CD4-positive, alpha-beta T cell treated with Interleukin-6 at 100 ng/mL for 8 hours (primary cell): ENCODE measurements around the gene NPC2.

ENCODE experiments used
- DNase-seq: peaks from one replicate; pipeline ENCODE4 v3.0.0-alpha.2; 2020; ENCODE audit warnings: mixed read lengths, low spot score

NPC2 gene

DNA sequence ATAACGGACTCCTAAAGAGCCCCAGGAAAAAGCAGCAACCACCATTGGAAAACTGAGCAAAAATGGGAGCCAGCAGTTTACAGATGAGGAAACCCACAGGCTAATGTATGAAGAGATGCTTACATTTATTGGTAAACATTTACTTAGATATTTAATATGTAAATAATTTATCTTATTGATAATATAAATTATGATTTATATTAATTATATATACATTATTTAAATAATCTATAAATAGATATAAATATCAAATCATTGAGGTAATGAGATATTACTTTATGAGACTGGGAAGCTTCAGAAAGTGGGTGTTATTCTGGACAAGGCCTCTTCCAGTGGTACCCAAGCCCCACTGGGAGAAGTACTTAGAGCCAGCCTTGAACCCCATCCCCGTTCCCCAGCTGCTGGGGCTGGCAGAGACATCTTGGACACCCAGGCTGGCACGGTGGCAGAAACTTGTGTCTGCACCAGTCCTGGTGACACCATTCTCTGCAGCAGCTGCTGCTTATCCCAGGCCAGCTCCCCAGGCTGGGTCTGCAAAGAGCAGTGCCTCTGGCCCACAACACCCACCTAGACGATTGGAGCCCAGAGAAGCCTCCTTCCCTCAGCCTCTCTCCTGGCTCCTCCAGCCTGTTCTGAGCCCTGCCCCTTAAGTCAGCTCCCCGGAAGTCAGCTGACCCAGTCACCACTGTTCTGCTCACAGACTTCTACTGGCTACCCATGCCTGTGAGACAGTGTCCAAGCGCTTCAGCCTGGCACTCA is 26.4 kb upstream of the NPC2 start:
- DNase-seq: no peak

DNA sequence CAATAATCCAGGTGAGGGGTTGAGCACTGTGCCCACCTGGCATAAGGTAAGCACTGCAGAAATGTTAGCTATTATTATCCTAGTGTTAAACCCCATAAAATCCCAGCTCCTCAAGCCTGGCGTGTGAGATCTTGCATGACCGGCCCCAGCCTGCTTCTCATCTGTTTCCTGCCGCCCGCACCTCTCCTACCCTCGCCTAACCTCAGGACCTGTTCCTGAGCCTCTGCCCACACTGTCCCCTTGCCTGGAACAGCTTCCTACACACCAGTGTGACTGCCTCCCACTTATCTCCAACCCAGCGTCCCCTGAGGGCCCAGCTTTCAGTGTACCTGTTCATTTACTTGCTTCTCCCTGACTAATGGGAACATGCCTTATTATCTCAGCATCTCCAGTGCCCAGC is 25.1 kb upstream of the NPC2 start:
- no peak for DNase-seq

DNA sequence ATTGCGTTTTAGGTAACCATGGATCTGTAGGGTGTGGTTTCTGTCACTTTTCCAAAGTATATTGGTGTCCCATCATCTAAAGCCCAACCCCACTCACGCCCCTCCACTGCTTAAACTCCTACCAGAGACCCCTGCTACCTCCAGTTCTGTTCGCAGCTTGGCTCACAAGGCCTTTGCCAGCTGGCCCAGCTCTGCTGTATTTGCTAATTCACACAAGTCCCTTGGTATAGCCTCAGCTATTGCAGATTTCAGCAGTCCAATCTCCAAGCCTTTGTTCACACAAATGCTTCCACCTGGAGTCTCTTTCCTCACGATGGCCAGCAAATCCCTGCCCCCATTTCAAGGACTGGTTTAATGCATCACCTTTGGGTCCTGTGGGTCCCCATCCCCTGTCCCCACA is 24.6 kb upstream of the NPC2 start:
- no peak for DNase-seq

DNA sequence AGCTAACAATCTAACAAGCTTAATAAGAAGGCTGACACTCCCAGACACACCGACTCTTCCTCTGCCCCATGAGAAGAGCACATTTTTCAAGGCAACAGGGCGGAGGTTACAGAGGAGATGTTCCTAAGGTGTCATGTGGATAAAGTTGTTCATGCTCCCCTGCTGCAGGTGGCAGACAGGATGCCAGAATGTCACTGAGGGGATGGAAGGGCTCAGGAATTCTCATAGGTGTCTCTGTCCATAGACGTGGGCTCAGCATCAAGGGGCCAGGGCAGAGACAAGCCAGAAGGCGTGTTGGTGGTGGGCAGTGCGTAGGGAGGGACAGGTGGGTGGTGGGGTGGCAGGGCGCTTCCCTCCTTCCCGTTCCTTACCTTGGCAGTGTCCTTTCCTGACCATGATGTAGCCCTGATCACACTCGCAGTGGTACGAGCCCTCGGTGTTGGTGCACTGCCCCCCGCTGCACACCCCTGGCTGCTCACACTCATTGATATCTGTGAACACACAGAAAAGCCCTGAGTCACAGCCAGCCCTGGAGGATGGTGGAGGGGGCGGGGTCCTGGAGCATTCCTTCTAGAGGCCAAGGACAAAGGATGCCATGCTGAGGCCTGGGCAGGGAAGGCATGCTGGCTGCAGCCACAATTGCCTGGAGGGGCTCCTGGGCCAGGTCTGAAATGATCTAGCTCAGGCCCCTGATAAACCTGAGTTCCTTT is 23.5 kb upstream of the NPC2 start:
- DNase-seq: no peak

DNA sequence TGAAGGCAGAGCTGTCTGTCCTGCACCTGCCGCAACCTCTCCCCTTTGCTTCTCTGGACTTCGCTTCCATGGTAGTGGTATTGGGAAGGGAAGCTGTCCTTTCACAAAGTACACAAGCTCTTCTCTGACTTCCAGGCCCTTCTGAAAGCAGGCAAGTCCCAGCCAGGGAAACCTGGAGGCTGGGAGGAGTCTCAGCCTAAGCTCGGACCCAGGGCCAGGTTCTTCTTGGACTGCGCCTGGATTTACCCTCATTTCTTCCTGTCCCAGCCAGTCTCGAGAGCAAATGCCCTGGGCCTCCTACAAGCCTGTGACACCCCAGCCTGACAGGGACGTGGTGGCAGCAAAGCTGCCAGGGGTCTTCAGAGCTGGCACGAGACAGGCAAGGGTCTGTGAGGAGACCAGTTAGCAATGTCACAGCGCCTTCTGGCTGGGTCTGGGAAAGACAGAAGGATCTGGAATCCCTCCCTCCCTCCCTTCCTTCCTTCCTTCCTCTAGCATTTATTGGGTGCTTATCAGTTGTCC is 22.8 kb upstream of the NPC2 start:
- no peak for DNase-seq

DNA sequence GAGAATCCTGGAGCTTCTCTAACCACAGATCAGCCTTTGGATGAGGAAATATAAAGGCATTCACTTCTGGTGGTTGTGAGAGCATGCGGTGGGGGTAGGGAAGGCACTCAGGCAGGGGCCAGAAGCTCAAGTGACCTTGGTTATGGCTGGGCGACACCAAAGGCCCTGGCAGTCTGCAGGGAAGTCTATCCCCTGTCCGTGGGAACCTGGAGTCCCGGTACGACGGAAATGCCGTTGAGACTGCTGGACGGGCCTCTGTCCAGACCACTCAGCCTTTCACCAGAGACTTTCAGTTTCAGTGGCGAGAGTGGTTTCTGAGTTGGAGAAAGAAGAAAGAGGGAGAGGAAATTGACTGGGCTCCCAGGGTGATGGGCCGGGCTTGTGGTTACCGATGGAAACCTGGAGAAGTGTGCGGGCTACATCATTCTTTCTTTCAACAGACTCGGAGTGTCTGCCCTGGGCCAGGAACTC is 21.4 kb upstream of the NPC2 start:
- DNase-seq: no peak

DNA sequence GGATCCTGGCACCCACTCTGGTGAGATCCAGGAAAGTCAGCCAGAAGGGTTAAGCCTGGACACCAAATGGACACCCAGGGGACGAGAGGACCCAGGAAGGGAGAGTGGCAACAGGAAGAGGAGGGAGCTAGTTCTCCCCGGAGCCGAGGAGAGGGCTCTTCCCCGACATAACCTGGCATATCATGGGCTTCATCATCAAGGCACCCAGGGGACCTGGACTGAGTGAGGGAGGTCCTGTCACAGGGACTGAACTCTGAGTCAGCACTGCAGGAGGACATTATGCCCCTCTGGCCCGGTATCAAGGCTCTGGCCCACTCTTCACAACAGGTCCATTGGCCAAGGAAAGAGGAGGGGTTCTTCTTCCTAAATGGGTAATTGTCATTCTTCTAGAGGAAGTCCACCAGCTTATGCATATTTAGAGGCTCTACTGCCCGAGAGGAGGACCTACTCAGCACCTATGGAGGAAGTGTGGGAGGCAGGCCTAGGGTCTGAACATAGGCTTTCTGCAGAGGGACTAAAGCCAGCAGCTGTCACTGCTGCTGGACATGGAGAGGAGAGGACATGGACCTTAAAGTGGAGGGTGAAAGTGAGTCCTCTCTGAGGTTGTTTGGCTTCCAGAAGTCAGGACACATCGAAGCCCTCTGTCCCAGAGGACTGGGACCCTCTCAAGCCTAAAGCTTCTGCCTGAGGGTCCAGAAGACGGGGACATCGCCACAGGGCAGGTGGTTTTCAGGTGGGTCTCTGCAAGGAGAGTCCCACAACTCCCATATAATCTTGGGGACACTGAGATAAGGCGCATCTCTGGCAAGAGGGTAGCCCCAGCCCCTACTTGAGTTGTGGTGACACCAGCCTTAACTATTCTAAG is 19.1 kb upstream of the NPC2 start:
- DNase-seq: no peak

DNA sequence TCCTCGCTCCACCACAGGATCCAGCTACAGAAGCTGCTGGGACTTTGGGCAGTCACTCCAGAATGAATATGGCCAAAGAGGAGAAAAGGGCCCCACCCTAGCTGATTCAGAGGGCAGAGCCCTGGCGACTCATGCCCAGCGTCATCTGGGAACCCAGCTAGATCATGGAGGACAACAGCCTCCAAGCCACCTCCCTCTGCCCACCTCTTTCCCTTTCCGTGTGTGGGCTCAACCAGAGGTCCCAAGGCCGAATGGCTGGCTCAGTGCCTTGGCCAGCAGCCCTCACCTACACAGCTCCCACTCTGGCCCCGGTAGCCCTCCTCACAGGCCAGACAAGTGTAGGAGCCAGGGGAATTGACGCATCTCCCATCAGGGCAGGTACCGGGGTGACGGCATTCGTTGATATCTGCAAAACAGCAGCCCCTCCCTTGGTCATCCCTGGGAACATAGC is 17.9 kb upstream of the NPC2 start:
- DNase-seq: no peak

DNA sequence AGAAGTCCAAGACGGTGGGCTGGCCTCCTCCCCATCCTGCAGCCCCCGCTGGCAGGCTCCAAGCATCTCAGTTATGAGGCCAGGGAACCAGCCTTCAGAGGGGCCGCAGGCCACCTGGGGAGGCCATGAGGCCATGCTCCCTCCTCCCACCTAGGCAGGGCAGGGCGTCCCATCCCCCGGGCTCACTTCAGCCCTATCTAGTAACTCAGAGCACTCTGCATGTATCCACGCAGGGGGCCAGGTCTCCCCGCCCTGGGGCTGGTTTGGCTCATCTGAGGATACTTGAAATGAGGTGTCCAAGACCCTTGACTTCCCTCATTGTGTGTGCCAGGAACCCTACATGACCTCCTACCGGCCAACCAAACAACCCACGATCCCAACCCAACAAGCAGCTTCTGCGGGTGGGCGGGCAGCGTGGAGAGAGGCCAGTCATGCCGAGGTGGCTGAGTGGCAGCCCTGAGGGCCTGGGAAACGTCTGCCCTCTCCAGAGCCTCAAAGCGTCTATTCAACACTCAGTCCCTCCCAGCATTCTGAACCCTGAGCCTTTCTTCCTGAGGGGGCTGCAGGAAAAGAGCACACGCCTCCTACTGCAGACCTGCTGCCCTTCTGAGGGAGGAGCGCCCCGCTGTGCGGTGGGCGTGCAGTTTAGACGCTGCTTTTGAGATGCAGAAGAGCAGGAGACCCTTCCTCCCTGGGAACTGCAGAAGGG is 17.3 kb upstream of the NPC2 start:
- no peak for DNase-seq

DNA sequence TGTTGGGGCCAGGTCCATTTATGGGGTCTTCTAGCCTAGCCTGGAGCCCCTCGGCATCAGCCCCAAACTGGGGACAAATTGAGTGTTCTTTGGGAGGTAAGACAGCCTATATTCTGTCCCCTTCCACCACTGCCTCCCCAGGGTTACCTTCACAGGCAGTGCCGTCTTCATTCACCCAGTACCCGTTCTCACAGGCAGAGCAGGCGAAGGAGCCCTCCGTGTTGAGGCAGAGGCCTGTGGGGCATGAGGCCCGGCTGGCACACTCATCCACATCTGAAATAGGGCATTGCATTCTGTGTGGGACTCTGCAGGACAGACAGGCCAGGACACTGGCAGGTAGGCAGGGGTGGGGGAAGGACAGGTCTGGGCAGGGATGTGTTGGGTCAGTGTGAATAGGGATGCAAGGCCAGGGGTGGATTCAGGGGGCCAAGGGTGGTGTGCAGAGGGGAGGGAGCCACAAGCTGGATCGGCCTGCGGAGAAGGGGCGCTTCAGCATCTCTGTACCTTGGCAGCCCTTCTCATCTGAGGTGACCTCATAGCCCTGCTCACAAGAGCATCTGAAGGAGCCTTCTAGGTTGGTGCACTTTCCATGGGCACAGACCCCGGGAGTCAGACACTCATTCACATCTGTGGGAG is 16.6 kb upstream of the NPC2 start:
- DNase-seq: no peak

DNA sequence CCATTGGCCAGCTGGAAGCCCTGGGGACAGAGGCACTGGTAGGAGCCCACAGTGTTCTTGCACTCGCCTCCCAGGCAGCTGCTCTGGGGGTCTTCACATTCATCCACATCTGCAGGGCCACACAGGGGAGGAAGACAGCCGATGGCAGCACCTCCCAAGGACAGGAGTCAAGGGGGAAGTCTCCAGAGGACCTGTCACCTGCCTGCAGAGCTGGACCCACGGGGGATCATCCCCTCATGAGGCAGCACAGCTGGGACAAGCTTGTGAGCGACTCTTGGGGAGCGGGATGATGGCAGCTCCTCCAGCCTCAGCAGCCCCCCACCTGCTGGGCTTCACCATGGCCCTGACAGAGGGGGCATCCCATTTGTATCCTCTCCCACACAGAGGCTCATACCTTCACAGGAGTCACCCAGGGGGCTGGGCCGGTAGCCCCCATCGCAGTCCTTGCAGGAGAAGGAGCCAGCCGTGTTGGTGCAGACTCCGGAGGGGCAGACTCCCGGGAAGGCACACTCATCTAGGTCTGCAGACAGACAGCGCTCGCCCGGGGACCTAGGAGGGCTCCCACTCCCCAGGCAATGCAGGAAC is 15.8 kb upstream of the NPC2 start:
- DNase-seq: no peak

DNA sequence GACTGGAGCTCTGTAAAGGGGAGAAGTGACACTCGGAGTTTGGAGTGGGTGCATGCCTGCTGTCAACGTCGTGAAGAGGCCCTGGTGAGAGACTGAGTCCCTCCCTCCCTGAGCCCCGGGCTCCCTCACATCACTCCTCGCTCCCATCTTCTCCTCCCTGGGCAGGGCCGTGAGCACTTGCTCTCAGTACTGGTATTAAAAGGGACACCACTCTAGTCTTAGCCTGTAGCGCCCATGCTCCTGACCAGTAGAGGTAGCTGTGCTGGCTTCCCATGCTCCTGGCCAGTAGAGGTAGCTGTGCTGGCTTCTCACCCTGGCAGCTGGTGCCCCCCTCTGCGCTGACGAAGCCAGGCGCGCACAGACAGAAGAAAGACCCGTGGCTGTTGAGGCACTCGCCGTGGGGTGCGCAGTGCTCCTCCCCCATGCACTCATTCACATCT is 15.2 kb upstream of the NPC2 start:
- DNase-seq: no peak

DNA sequence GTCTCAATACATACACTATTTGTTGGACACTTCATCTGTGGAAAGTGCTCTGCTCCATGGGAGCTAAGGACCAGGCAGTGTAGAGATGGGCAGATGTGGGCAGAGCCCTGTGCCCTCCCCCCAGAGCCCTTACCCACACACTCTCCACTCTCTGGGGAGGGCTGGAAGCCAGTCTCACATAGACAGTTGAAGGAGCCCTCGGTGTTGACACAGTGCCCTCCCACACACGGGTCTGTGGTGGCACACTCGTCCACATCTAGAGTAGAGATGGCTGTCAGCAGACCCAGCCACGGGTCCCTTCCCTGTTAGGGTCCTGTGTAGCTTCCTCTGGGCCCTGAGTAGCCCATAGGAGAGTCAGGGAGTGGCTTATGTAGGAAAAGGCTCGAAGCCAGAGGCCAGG is 14.7 kb upstream of the NPC2 start:
- DNase-seq: no peak

DNA sequence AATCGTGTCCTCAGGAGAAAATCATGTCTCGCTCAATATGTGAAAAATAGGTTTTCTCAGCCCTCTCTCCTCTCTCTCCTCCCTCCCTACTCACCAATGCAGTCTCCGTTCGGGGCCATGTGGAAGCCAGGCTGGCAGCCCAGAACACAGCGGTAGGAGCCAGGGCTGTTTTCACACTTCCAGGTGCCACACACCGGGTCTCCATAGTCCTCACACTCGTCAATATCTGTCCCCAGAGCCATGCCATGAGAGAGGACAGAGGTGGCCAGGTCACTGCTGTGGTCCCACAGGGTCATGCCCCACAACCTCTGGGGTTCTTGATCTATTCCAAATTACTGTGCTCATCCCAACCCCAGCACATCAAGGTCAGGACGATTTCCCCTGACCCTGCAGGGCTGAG is 14.0 kb upstream of the NPC2 start:
- DNase-seq: no peak

DNA sequence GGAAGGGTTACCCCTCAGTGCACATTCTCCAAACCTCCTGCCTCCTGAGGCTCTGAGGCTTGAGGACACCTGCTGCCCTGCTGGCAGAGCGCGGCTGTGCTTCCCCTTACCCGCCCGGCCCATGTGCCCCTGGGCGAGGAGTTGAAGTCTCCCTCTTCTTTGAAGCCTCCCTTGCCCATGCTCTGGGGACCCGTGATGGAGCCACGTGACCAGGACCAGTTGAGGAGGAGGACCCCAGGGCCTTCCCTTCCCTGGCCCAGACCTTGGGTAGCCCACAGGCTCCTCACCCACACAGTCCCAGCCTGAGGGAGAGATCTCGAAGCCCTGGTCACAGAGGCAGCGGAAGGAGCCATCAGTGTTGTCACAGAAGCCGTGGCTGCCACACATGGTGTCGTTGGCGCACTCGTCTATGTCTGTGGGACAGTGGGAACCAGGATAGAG is 13.3 kb upstream of the NPC2 start:
- no peak for DNase-seq

DNA sequence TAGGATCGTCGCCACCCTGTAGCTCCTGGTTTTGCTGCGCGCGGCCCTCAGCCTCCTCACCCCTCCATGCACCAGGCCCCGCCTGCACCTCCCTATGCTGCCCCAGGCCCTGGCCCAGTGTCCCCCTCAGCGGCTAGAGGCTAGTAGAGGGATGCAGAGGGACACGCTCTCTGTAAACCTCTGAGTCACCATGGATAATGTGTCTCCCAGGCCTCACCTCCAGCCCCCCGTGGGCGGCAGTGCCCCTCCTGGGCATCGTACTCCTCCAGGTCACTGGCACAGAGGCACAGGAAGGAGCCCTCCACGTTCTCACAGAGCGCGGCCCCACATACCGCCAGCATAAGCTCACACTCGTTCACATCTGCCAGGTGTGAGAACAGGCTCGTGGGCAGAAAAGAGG is 12.7 kb upstream of the NPC2 start:
- no peak for DNase-seq

DNA sequence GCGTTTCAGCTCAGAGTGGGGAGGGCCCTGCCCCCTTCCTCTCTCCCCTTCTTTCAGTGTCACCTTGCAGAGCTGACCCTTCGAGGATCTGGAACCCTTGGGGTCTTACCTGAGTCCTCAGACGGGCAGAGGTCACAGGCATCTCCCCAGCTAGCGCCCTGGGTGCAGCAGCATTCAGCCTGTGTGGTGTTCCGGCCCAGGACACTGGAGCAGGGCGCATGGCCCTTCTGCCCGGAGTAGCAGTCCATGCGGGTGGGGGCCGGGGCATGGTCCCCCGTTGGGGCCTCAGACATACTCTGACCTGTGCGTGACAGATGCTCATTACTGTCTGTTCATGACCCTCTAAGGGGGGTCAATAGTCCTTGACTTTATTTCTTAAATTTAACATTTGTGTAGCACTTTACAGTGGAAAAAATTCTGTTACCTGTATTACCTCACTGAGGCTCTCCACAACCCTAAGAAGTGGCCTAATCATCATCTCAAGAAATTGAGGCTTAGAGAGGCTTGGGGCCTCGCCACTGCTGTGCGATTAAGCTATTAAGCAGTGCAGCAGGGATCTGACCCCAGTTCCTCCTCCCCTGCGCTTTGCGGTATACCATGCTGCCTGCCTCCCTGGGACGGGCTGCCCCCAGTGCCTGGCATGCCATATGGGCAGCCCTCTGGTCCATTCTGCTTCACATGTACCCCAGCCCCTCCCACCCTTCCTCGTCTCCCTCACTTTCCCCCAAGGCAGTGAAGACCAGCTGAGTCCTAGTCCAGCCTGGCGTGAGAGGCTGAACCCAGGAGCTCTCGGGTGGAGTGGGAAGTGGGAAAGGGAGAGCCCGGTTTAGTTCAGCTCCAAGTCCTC is 12.0 kb upstream of the NPC2 start:
- DNase-seq: no peak

DNA sequence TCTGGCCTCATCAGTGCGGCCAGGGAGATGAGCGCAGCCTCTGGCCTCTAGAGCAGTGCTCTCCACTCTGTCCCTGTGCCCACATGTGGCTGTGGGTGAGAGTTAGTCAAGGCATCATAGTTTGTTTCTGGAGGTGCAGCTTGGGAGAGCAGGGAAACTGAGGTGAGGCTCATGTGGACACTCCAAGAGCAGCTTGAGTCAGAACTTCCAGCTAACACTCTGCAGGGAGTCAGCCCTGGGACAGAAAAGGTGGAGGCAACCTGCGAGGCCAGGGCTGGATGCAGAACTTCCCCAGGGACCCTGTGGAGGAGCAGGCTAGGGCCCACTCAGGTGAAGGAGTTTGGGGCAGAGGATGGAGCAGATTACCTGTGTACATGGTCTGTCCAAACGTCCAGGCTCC is 11.3 kb upstream of the NPC2 start:
- no peak for DNase-seq

DNA sequence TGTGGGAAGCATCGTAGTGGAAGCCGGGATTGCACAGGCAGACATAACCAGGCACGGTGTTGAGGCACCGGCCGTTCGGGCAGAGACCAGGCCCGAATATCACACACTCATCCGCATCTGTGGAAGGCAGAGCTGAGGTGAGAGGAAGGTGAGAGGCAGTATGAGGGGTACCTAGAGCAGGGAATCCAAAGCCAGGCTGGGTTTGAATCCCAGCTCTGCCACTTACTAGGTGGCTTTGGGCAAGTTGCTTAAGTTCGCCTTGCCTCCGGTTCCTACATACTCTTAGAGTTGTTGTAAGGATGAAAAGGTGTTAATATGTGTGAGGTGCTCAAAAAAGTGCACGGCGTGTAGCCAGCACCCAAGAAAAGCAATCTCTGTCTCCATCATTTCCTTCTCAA is 10.8 kb upstream of the NPC2 start:
- DNase-seq: no peak
